Stimulated activated CD8-positive, alpha-beta memory T cell treated with anti-CD3 and anti-CD28 coated beads, Interleukin-15, amount 100 ng/mL, for 24 hours (primary cell): ENCODE data around the gene RRAS2.
A peak's percentile ranks its signal among the peaks of the same experiment; 100 is the strongest.
"Not testable (repeated sequence)": the region's sequence is repeated elsewhere in the genome, so short reads cannot be mapped to it uniquely, and the experiment has no call there.

ENCODE experiments used
- DNase-seq: peaks from one replicate; pipeline ENCODE4 v3.0.0-alpha.2; 2020; ENCODE audit warnings: low read depth

RRAS2 gene

GRCh38 chr11:14358729-14359439, at the start of gene RRAS2:
Gene RRAS2 (minus strand): TSS chr11:14359183. CDS start chr11:14358870, 313 bp downstream.
- DNase-seq = peak; percentile 63

- DNase-seq = no peak
These were observed 49.6 kb upstream of the RRAS2 start for GRCh38 chr11:14408612-14409011.

- not testable (repeated sequence) for DNase-seq
These were observed 47.1 kb upstream of the RRAS2 start for GRCh38 chr11:14406116-14406515.

GRCh38 chr11:14403528-14403927, 44.5 kb upstream of the RRAS2 start:
- not testable (repeated sequence) for DNase-seq

- no peak for DNase-seq
These were observed 40.1 kb upstream of the RRAS2 start for GRCh38 chr11:14399087-14399486.

- DNase-seq = no peak
These were observed 37.3 kb upstream of the RRAS2 start for GRCh38 chr11:14396273-14396672.

GRCh38 chr11:14393889-14394288, 34.9 kb upstream of the RRAS2 start:
- no peak for DNase-seq

- no peak for DNase-seq
These were observed 34.1 kb upstream of the RRAS2 start for GRCh38 chr11:14393129-14393528.

GRCh38 chr11:14390669-14391068, 31.7 kb upstream of the RRAS2 start:
- DNase-seq = no peak

- DNase-seq = no peak
These were observed 29.4 kb upstream of the RRAS2 start for GRCh38 chr11:14388352-14388751.

GRCh38 chr11:14386895-14387480, 28.0 kb upstream of the RRAS2 start:
- no peak for DNase-seq

- DNase-seq = no peak
These were observed 27.1 kb upstream of the RRAS2 start for GRCh38 chr11:14386081-14386480.

- DNase-seq = no peak
These were observed 25.4 kb upstream of the RRAS2 start for GRCh38 chr11:14384338-14384737.

GRCh38 chr11:14381968-14382367, 23.0 kb upstream of the RRAS2 start:
- no peak for DNase-seq

GRCh38 chr11:14380947-14381561, 22.1 kb upstream of the RRAS2 start:
- peak; percentile 13 for DNase-seq

- no peak for DNase-seq
These were observed 21.3 kb upstream of the RRAS2 start for GRCh38 chr11:14380125-14380936.

- no peak for DNase-seq
These were observed 19.2 kb upstream of the RRAS2 start for GRCh38 chr11:14378171-14378570.

- no peak for DNase-seq
These were observed 17.9 kb upstream of the RRAS2 start for GRCh38 chr11:14376920-14377319.

GRCh38 chr11:14374922-14375830, 16.2 kb upstream of the RRAS2 start:
- no peak for DNase-seq

- no peak for DNase-seq
These were observed 15.1 kb upstream of the RRAS2 start for GRCh38 chr11:14373941-14374646.

- no peak for DNase-seq
These were observed 13.0 kb upstream of the RRAS2 start for GRCh38 chr11:14372011-14372410.
